Esophagus muscularis mucosa (tissue), 4 donors: ENCODE results near the gene COPB2.

Source experiments
- CTCF ChIP-seq, 3 experiments: fragments of 200-600 bp in 2 of 3; fragments of 450-650 bp in 1 of 3; sonication (generic) in 2 of 3; IDR thresholded peaks; one replicate each; pipeline ENCODE4 v1.5.1; 2017 to 2019; ENCODE audit warnings: antibody characterized with exemption in 3 of 3, mild to moderate bottlenecking in 2 of 3, moderate library complexity in 1 of 3
- EP300 ChIP-seq: sonication (generic); formaldehyde crosslinking; IDR thresholded peaks from one replicate; pipeline ENCODE4 v1.6.1; 2017; ENCODE audit warnings: antibody characterized with exemption
- POLR2A ChIP-seq: fragments of 450-650 bp; IDR thresholded peaks from one replicate; pipeline ENCODE4 v1.6.1; 2017; ENCODE audit warnings: antibody characterized with exemption, moderate library complexity, mild to moderate bottlenecking, low read depth
- POLR2AphosphoS5 ChIP-seq, 2 donors: sonication (generic); formaldehyde crosslinking; IDR thresholded peaks; one replicate each; pipeline ENCODE4 v1.6.1; 2017; ENCODE audit warnings: antibody characterized with exemption in 2 of 2

- no peak for TF ChIP-seq POLR2A
- no peak for TF ChIP-seq CTCF (IDR thresholded peaks at IDR 0.05)
- no peak for TF ChIP-seq POLR2AphosphoS5 (IDR thresholded peaks at IDR 0.05)
- no peak for TF ChIP-seq EP300
Measured at GRCh38 chr3:139394116-139394515, 4.7 kb upstream of the COPB2 start.
